ENCODE measurements around the gene CHCHD5.
A peak's percentile ranks its signal among the peaks of the same experiment; 100 is the strongest.

Gene CHCHD5

GRCh38 chr2:112626604-112627059 lies 42.2 kb downstream of the CHCHD5 start:
- DNase-seq = peak; percentile 14

- DNase-seq = no peak
Observed at GRCh38 chr2:112627060-112628040, 42.9 kb downstream of the CHCHD5 start.

- DNase-seq = no peak
Observed at GRCh38 chr2:112629224-112629623, 44.8 kb downstream of the CHCHD5 start.

GRCh38 chr2:112629823-112630222 lies 45.4 kb downstream of the CHCHD5 start:
- DNase-seq = no peak

GRCh38 chr2:112630268-112630667 lies 45.9 kb downstream of the CHCHD5 start:
- no peak for DNase-seq

GRCh38 chr2:112633708-112634107 lies 49.3 kb downstream of the CHCHD5 start:
- no peak for DNase-seq

- DNase-seq = no peak
Observed at GRCh38 chr2:112634153-112634873, 49.9 kb downstream of the CHCHD5 start.

GRCh38 chr2:112634874-112635157 lies 50.4 kb downstream of the CHCHD5 start:
- DNase-seq = no peak

GRCh38 chr2:112636605-112637288 lies 52.3 kb downstream of the CHCHD5 start:
- no peak for DNase-seq

- DNase-seq = no peak
Observed at GRCh38 chr2:112637289-112637660, 52.9 kb downstream of the CHCHD5 start.

Measured in NCI-H2029 (cell line).